ENCODE results near the gene R3HCC1L. TPM values are rescaled to one million over a fixed set of nuclear protein-coding genes. Genes with fewer than 3 reads are reported as not detected.

Gene R3HCC1L
- total RNA-seq, 1 donor from 2014 or later: 18.7 TPM

GRCh38 chr10:98138031-98138430, 3.6 kb downstream of the R3HCC1L start:
- Mint-ChIP-seq H3K4me1 (ENCODE audit: low read depth) (peaks cover 21% of the 10 kb centered on the region), H3K4me3 (ENCODE audit: low read depth) (no peak overlapping the region), H3K27me3 (no peaks in the 10 kb centered on the region), H3K27ac (no peak overlapping the region), H3K9me3 (ENCODE audit: low read depth) (peaks cover 9% of the 10 kb centered on the region), H3K36me3 (ENCODE audit: insufficient read depth) (peaks cover 3% of the 10 kb centered on the region)
- DNase-seq (ENCODE audit: low spot score, unreplicated experiment): no peak
- TF ChIP-seq, protein P1, sequence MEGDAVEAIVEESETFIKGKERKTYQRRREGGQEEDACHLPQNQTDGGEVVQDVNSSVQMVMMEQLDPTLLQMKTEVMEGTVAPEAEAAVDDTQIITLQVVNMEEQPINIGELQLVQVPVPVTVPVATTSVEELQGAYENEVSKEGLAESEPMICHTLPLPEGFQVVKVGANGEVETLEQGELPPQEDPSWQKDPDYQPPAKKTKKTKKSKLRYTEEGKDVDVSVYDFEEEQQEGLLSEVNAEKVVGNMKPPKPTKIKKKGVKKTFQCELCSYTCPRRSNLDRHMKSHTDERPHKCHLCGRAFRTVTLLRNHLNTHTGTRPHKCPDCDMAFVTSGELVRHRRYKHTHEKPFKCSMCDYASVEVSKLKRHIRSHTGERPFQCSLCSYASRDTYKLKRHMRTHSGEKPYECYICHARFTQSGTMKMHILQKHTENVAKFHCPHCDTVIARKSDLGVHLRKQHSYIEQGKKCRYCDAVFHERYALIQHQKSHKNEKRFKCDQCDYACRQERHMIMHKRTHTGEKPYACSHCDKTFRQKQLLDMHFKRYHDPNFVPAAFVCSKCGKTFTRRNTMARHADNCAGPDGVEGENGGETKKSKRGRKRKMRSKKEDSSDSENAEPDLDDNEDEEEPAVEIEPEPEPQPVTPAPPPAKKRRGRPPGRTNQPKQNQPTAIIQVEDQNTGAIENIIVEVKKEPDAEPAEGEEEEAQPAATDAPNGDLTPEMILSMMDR (IDR thresholded peaks at IDR 0.05; ENCODE audit: unreplicated experiment): no peak

DNA sequence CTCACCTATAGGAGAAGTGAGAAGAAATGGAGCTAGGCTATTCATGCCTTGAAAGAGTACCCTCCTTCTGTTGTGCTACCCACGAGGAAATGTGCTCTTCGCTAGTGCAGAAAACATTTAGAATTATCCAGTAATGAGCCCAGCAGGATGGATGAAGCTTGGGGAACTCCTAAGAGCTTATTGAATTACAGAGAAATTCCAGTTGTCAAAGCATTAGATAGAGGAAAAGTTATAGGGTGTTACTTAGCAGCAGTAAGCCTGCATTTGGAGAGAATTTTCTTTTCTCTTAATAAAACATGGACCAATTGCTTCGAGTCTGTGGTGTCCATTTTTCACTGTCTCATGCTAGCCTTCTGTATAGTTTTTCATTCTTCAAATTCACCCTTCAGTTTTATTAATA, 5.0 kb downstream of the R3HCC1L start:
- Mint-ChIP-seq H3K4me1 (ENCODE audit: low read depth) (peaks cover 18% of the 10 kb centered on the region), H3K4me3 (ENCODE audit: low read depth) (no peak overlapping the region), H3K27ac (peak overlapping the region; percentile 66), H3K9me3 (ENCODE audit: low read depth) (no peaks in the 10 kb centered on the region), H3K36me3 (ENCODE audit: insufficient read depth) (no peaks in the 10 kb centered on the region), H3K27me3 (no peaks in the 10 kb centered on the region)
- TF ChIP-seq, protein P1 (IDR thresholded peaks at IDR 0.05; ENCODE audit: unreplicated experiment): no peak
- no peak for DNase-seq (ENCODE audit: low spot score, unreplicated experiment)

DNA sequence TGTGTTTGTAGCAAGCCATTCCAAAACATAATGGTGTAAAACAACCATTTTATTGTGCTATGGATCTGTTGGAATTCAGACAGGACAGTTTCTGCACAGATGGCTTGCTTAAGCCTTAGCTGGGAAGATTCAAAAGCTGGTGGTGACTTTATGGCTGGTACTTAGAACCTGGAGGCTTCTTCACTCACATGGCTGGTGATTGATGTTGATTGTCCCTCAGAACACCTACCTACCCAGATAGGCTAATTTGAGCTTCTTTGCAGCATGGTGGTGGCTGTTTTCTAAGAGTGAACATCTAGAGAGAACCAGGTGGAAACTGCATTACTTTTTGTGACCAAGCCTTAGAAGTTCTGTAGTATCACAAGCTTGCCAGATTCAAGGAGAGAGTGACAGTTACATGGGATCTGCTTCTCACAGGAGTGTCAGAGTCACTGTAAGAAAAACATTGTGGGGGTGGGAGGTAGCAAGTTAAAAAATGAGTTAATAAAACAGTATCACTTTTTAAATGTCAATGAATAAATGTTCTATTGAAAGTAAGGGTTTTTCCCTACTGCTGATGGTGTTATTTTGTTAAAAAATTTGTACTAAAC, 7.1 kb downstream of the R3HCC1L start:
- H3K4me3 Mint-ChIP-seq (ENCODE audit: low read depth): no peak overlapping the region
- peaks cover 4% of the 10 kb centered on the region for H3K9me3 Mint-ChIP-seq (ENCODE audit: low read depth)
- no peak for DNase-seq (ENCODE audit: low spot score, unreplicated experiment)
- TF ChIP-seq, protein P1 (IDR thresholded peaks at IDR 0.05; ENCODE audit: unreplicated experiment): no peak
- no peaks in the 10 kb centered on the region for H3K27me3 Mint-ChIP-seq
- no peak overlapping the region for H3K27ac Mint-ChIP-seq
- H3K36me3 Mint-ChIP-seq (ENCODE audit: insufficient read depth): peaks cover 5% of the 10 kb centered on the region
- peaks cover 10% of the 10 kb centered on the region for H3K4me1 Mint-ChIP-seq (ENCODE audit: low read depth)

DNA sequence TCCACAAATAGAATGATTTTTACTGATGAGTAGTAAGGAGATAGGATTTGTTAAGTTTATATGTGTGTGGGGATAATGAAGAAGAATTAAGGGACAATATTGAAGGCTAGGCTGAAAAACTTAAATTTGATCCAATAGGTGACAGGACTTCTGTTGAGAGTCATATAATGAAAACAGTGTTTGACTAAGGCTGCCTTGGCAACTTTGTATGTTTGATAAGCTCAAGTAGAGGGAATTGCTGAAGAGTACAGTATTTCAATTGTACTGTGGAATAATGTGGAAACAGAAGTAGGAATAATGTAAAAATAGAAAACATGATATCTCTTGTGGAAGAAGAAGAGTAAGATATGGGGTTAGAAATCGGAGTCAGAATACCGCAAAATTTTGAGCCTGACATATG, 10.5 kb downstream of the R3HCC1L start:
- no peak overlapping the region for H3K27ac Mint-ChIP-seq
- H3K9me3 Mint-ChIP-seq (ENCODE audit: low read depth): peaks cover 38% of the 10 kb centered on the region
- no peak for DNase-seq (ENCODE audit: low spot score, unreplicated experiment)
- TF ChIP-seq, protein P1 (IDR thresholded peaks at IDR 0.05; ENCODE audit: unreplicated experiment): no peak
- H3K27me3 Mint-ChIP-seq: no peaks in the 10 kb centered on the region
- no peak overlapping the region for H3K4me3 Mint-ChIP-seq (ENCODE audit: low read depth)
- peaks cover 6% of the 10 kb centered on the region for H3K4me1 Mint-ChIP-seq (ENCODE audit: low read depth)
- peaks cover 29% of the 10 kb centered on the region for H3K36me3 Mint-ChIP-seq (ENCODE audit: insufficient read depth)

DNA sequence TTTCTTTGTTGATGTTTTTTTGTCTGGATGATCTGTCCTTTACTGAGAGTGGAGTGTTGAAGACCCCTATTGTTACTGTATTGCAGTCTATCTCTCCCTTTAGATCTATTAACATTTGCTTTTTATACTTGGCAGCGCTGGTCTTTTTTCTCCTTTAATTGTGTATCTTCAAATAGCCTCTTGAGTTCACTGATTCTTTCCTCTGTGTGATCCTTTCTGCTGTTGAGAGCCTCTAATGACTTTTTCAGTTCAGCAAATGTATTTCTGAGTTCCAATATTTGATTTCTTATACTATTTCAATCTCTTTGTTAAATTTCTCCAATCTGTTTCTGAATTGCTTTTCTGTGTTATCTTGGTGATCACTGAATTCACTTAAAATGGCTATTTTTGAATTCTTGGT, 15.4 kb downstream of the R3HCC1L start:
- Mint-ChIP-seq H3K4me1 (ENCODE audit: low read depth) (peaks cover 5% of the 10 kb centered on the region), H3K27ac (no peak overlapping the region), H3K36me3 (ENCODE audit: insufficient read depth) (peaks cover 48% of the 10 kb centered on the region), H3K9me3 (ENCODE audit: low read depth) (peaks cover 56% of the 10 kb centered on the region), H3K4me3 (ENCODE audit: low read depth) (no peak overlapping the region), H3K27me3 (no peaks in the 10 kb centered on the region)
- TF ChIP-seq, protein P1 (IDR thresholded peaks at IDR 0.05; ENCODE audit: unreplicated experiment): no peak
- no peak for DNase-seq (ENCODE audit: low spot score, unreplicated experiment)
